ENCODE measurements around the gene SMARCA2.

The SMARCA2 gene

GRCh38 chr9:2159521-2160454, 144.6 kb downstream of the SMARCA2 start:
- Histone ChIP-seq H3K4me1 (ENCODE audit: control insufficient read depth, insufficient read depth, low read length, poor library complexity, severe bottlenecking) (peaks cover 6% of the 10 kb centered on the region), H3K4me3 (ENCODE audit: extremely low read depth, insufficient read depth, low read length, poor library complexity, severe bottlenecking) (no peak overlapping the region), H3K36me3 (ENCODE audit: control insufficient read depth, insufficient read depth, low read length) (no peaks in the 10 kb centered on the region), H3K9me3 (ENCODE audit: control insufficient read depth, low read length) (no peaks in the 10 kb centered on the region), H3K27ac (ENCODE audit: low read depth, low read length, severe bottlenecking) (peak overlapping the region; percentile 37)
- 54 to 100% methylated on average over 1 to 5 of the region's 13 CpGs for WGBS, 2 experiments (ENCODE audit: insufficient coverage in 2 of 2)

GRCh38 chr9:2161661-2162060, 146.5 kb downstream of the SMARCA2 start:
- 88 to 94% methylated on average over 6 to 10 of the region's 13 CpGs for WGBS, 2 experiments (ENCODE audit: insufficient coverage in 2 of 2)
- H3K27ac ChIP-seq (ENCODE audit: low read depth, low read length, severe bottlenecking): no peak overlapping the region
- H3K4me1 ChIP-seq (ENCODE audit: control insufficient read depth, insufficient read depth, low read length, poor library complexity, severe bottlenecking): peaks cover 6% of the 10 kb centered on the region
- H3K4me3 ChIP-seq (ENCODE audit: extremely low read depth, insufficient read depth, low read length, poor library complexity, severe bottlenecking): no peak overlapping the region
- H3K9me3 ChIP-seq (ENCODE audit: control insufficient read depth, low read length): no peaks in the 10 kb centered on the region
- no peaks in the 10 kb centered on the region for H3K36me3 ChIP-seq (ENCODE audit: control insufficient read depth, insufficient read depth, low read length)

GRCh38 chr9:2163231-2163885, 148.2 kb downstream of the SMARCA2 start:
- no peak overlapping the region for H3K27ac ChIP-seq (ENCODE audit: low read depth, low read length, severe bottlenecking)
- H3K36me3 ChIP-seq (ENCODE audit: control insufficient read depth, insufficient read depth, low read length): no peaks in the 10 kb centered on the region
- WGBS, 2 experiments (ENCODE audit: insufficient coverage in 2 of 2): 86 to 100% methylated on average over 2 to 3 of the region's 6 CpGs
- no peak overlapping the region for H3K4me3 ChIP-seq (ENCODE audit: extremely low read depth, insufficient read depth, low read length, poor library complexity, severe bottlenecking)
- peaks cover 6% of the 10 kb centered on the region for H3K4me1 ChIP-seq (ENCODE audit: control insufficient read depth, insufficient read depth, low read length, poor library complexity, severe bottlenecking)
- H3K9me3 ChIP-seq (ENCODE audit: control insufficient read depth, low read length): no peaks in the 10 kb centered on the region

- Histone ChIP-seq H3K27ac (ENCODE audit: low read depth, low read length, severe bottlenecking) (no peak overlapping the region), H3K9me3 (ENCODE audit: control insufficient read depth, low read length) (no peaks in the 10 kb centered on the region), H3K36me3 (ENCODE audit: control insufficient read depth, insufficient read depth, low read length) (no peaks in the 10 kb centered on the region), H3K4me1 (ENCODE audit: control insufficient read depth, insufficient read depth, low read length, poor library complexity, severe bottlenecking) (no peaks in the 10 kb centered on the region), H3K4me3 (ENCODE audit: extremely low read depth, insufficient read depth, low read length, poor library complexity, severe bottlenecking) (no peak overlapping the region)
- WGBS, 2 experiments (ENCODE audit: insufficient coverage in 2 of 2): 100% methylated on average over 1 of the region's 1 CpG; no CpG with 5 or more reads in 1 of the 2 experiments
Observed at GRCh38 chr9:2164268-2164667, 149.1 kb downstream of the SMARCA2 start.

GRCh38 chr9:2166203-2166602, 151.1 kb downstream of the SMARCA2 start:
- no peaks in the 10 kb centered on the region for H3K9me3 ChIP-seq (ENCODE audit: control insufficient read depth, low read length)
- WGBS, 2 experiments (ENCODE audit: insufficient coverage in 2 of 2): 100% methylated on average over 1 of the region's 1 CpG; no CpG with 5 or more reads in 1 of the 2 experiments
- H3K27ac ChIP-seq (ENCODE audit: low read depth, low read length, severe bottlenecking): no peak overlapping the region
- no peak overlapping the region for H3K4me3 ChIP-seq (ENCODE audit: extremely low read depth, insufficient read depth, low read length, poor library complexity, severe bottlenecking)
- no peaks in the 10 kb centered on the region for H3K36me3 ChIP-seq (ENCODE audit: control insufficient read depth, insufficient read depth, low read length)
- H3K4me1 ChIP-seq (ENCODE audit: control insufficient read depth, insufficient read depth, low read length, poor library complexity, severe bottlenecking): no peaks in the 10 kb centered on the region

GRCh38 chr9:2169035-2169434, 153.9 kb downstream of the SMARCA2 start:
- peaks cover 8% of the 10 kb centered on the region for H3K9me3 ChIP-seq (ENCODE audit: control insufficient read depth, low read length)
- no peak overlapping the region for H3K27ac ChIP-seq (ENCODE audit: low read depth, low read length, severe bottlenecking)
- H3K4me1 ChIP-seq (ENCODE audit: control insufficient read depth, insufficient read depth, low read length, poor library complexity, severe bottlenecking): no peaks in the 10 kb centered on the region
- no peaks in the 10 kb centered on the region for H3K36me3 ChIP-seq (ENCODE audit: control insufficient read depth, insufficient read depth, low read length)
- WGBS, 2 experiments (ENCODE audit: insufficient coverage in 2 of 2): 94 to 95% methylated on average over 6 to 7 of the region's 8 CpGs
- no peak overlapping the region for H3K4me3 ChIP-seq (ENCODE audit: extremely low read depth, insufficient read depth, low read length, poor library complexity, severe bottlenecking)

GRCh38 chr9:2170722-2171121, 155.6 kb downstream of the SMARCA2 start:
- H3K4me1 ChIP-seq (ENCODE audit: control insufficient read depth, insufficient read depth, low read length, poor library complexity, severe bottlenecking): no peaks in the 10 kb centered on the region
- H3K27ac ChIP-seq (ENCODE audit: low read depth, low read length, severe bottlenecking): no peak overlapping the region
- no peak overlapping the region for H3K4me3 ChIP-seq (ENCODE audit: extremely low read depth, insufficient read depth, low read length, poor library complexity, severe bottlenecking)
- WGBS, 2 experiments (ENCODE audit: insufficient coverage in 2 of 2): 96% methylated on average over 4 of the region's 6 CpGs
- no peaks in the 10 kb centered on the region for H3K36me3 ChIP-seq (ENCODE audit: control insufficient read depth, insufficient read depth, low read length)
- H3K9me3 ChIP-seq (ENCODE audit: control insufficient read depth, low read length): peaks cover 8% of the 10 kb centered on the region

GRCh38 chr9:2173170-2173569, 158.0 kb downstream of the SMARCA2 start:
- Histone ChIP-seq H3K9me3 (ENCODE audit: control insufficient read depth, low read length) (peaks cover 8% of the 10 kb centered on the region), H3K4me1 (ENCODE audit: control insufficient read depth, insufficient read depth, low read length, poor library complexity, severe bottlenecking) (no peaks in the 10 kb centered on the region), H3K27ac (ENCODE audit: low read depth, low read length, severe bottlenecking) (no peak overlapping the region), H3K36me3 (ENCODE audit: control insufficient read depth, insufficient read depth, low read length) (no peaks in the 10 kb centered on the region), H3K4me3 (ENCODE audit: extremely low read depth, insufficient read depth, low read length, poor library complexity, severe bottlenecking) (no peak overlapping the region)
- WGBS, 2 experiments (ENCODE audit: insufficient coverage in 2 of 2): no CpG with 5 or more reads among the region's 1 CpG

GRCh38 chr9:2173861-2174260, 158.7 kb downstream of the SMARCA2 start:
- no peaks in the 10 kb centered on the region for H3K36me3 ChIP-seq (ENCODE audit: control insufficient read depth, insufficient read depth, low read length)
- 100% methylated on average over 1 to 4 of the region's 6 CpGs for WGBS, 2 experiments (ENCODE audit: insufficient coverage in 2 of 2)
- no peak overlapping the region for H3K27ac ChIP-seq (ENCODE audit: low read depth, low read length, severe bottlenecking)
- peaks cover 8% of the 10 kb centered on the region for H3K9me3 ChIP-seq (ENCODE audit: control insufficient read depth, low read length)
- H3K4me1 ChIP-seq (ENCODE audit: control insufficient read depth, insufficient read depth, low read length, poor library complexity, severe bottlenecking): peaks cover 6% of the 10 kb centered on the region
- no peak overlapping the region for H3K4me3 ChIP-seq (ENCODE audit: extremely low read depth, insufficient read depth, low read length, poor library complexity, severe bottlenecking)

GRCh38 chr9:2174306-2174705, 159.2 kb downstream of the SMARCA2 start:
- Histone ChIP-seq H3K9me3 (ENCODE audit: control insufficient read depth, low read length) (peaks cover 8% of the 10 kb centered on the region), H3K4me3 (ENCODE audit: extremely low read depth, insufficient read depth, low read length, poor library complexity, severe bottlenecking) (no peak overlapping the region), H3K27ac (ENCODE audit: low read depth, low read length, severe bottlenecking) (no peak overlapping the region), H3K36me3 (ENCODE audit: control insufficient read depth, insufficient read depth, low read length) (no peaks in the 10 kb centered on the region), H3K4me1 (ENCODE audit: control insufficient read depth, insufficient read depth, low read length, poor library complexity, severe bottlenecking) (peaks cover 9% of the 10 kb centered on the region)
- 91 to 98% methylated on average over 6 of the region's 7 CpGs for WGBS, 2 experiments (ENCODE audit: insufficient coverage in 2 of 2)

- H3K4me1 ChIP-seq (ENCODE audit: control insufficient read depth, insufficient read depth, low read length, poor library complexity, severe bottlenecking): peaks cover 9% of the 10 kb centered on the region
- 92% methylated on average over 10 of the region's 11 CpGs for WGBS, 2 experiments (ENCODE audit: insufficient coverage in 2 of 2)
- no peak overlapping the region for H3K4me3 ChIP-seq (ENCODE audit: extremely low read depth, insufficient read depth, low read length, poor library complexity, severe bottlenecking)
- no peak overlapping the region for H3K27ac ChIP-seq (ENCODE audit: low read depth, low read length, severe bottlenecking)
- no peaks in the 10 kb centered on the region for H3K36me3 ChIP-seq (ENCODE audit: control insufficient read depth, insufficient read depth, low read length)
- H3K9me3 ChIP-seq (ENCODE audit: control insufficient read depth, low read length): peaks cover 8% of the 10 kb centered on the region
Observed at GRCh38 chr9:2174911-2175310, 159.8 kb downstream of the SMARCA2 start.

Data from mesodermal cell (in vitro differentiated cells).